ENCODE results near the gene DUOXA1. TPM values are rescaled to one million over a fixed set of nuclear protein-coding genes. Genes with fewer than 3 reads are reported as not detected.

Gene DUOXA1, protein sequence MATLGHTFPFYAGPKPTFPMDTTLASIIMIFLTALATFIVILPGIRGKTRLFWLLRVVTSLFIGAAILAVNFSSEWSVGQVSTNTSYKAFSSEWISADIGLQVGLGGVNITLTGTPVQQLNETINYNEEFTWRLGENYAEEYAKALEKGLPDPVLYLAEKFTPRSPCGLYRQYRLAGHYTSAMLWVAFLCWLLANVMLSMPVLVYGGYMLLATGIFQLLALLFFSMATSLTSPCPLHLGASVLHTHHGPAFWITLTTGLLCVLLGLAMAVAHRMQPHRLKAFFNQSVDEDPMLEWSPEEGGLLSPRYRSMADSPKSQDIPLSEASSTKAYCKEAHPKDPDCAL
- 0.73 TPM for total RNA-seq
- long read RNA-seq = 0 reads

DNA sequence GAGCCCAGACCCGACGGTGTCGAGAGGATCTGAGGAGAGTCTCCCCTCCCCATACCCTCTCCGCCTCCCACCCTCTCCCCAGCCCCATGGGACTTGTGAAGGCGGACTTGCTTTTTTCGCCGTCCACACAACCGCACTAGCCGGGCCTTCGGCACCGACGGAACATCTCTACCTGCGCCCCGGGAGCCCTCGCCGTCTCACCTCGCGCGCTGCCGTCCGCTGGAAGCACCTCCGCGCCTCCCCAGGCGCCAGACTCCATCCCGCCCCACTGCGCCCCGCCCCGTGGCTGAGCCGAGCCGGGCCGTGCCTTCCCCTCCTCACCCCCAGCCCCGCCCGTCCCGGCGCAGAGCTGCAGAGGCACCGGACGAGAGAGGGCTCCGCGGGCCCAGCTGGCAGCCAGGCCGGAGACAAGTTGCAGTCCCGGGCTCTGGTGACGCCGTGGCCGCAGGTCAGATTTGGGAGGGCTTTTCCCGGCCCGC is at the start of gene DUOXA1, which contains the start of gene DUOX1:
Gene DUOXA1 (minus strand): TSS at position 229 of the 479 bp plus-strand sequence. CDS start 6,865 bp downstream, outside the sequence.
Gene DUOX1 (plus strand): TSS at position 344 of the 479 bp plus-strand sequence. CDS start 1,973 bp downstream, outside the sequence.
- DNase-seq (ENCODE audit: low spot score) = no peak

DNA sequence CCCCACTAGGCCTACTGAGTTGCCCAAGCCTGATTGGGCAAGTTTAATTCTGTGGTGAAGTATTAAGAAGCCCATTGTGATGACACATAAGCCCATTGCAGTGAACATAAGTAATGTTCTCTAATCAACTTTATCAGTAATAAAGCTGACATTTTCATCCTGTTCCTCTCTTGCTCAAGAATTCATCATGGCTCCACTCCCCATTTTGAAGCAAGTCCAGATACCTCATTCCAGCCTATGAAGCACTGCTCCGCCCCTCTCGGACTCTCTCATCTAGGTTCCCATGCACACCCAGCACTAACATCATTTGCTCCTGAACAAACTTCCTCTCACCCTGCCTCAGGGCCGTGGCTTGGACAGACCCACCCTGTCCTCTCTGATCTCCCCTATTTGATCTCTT is 47.6 kb upstream of the DUOXA1 start:
- intact Hi-C loops (cut with DNase I) = no loop called here
- no peak for DNase-seq (ENCODE audit: low spot score)

More for the DNA sequence above, at the start of gene DUOXA1, which contains the start of gene DUOX1:
- intact Hi-C loops (cut with DNase I) = no loop called here

DNA sequence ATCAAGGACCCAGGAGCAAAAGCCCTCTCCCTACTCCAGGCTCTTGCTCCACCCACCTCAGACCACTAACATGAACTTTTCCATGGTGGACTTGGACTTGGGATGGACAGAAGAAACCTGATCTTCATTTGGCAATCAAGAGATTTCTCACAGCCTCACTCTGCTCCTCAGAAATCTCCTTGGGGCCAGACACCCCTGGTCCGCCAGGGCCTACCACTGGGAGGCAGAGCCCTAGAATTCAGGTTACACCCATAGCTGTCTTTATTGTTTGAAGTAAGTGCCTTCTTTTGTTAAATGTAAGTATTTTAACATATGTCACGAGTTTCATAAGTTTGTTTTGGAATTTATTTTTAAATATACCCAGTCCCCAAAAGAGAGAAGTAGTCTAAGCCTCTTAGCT is 44.9 kb upstream of the DUOXA1 start:
- no peak for DNase-seq (ENCODE audit: low spot score)
- intact Hi-C loops (cut with DNase I) = no loop called here

DNA sequence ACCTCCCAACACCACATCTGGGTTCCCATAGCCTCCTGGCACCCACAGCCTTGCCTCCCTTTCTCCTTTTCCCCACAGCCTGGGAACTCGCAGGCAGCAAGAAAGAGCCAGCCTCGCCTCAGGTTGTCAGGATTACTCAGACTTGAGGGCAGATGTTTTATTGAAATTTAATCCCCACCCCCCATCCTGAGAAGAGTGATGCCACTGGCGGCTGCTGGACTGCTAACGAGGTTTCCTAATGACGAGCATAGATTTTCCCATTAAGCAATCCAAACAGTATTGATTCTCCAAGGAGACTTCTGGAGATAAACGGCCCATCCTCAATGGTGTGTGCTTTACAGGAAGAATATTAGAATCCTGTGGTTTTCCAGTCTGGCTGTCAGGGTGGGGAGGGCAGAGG is 44.4 kb upstream of the DUOXA1 start:
- intact Hi-C loops (cut with DNase I) = no loop called here
- no peak for DNase-seq (ENCODE audit: low spot score)

DNA sequence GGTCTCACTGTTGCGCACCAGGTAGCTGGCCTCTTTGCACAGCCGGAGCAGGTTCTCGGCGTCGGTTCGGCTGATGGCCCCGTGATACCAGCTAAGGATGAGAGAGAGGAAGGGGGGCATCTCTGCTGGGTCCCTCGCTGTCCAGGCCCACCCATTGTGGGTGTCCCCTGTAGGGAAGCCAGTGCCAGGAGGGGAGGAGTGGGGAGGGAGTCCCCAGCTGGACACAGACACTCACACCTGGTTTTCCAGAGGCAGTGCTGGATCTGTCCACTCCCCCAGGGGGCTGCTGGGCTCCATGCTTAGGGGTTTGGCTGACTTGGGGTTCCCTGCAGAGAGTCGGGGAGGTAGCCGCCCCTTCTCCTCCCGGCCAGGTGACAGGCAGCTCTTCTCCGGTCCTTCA is 42.2 kb upstream of the DUOXA1 start:
- intact Hi-C loops (cut with DNase I) = no loop called here
- no peak for DNase-seq (ENCODE audit: low spot score)

DNA sequence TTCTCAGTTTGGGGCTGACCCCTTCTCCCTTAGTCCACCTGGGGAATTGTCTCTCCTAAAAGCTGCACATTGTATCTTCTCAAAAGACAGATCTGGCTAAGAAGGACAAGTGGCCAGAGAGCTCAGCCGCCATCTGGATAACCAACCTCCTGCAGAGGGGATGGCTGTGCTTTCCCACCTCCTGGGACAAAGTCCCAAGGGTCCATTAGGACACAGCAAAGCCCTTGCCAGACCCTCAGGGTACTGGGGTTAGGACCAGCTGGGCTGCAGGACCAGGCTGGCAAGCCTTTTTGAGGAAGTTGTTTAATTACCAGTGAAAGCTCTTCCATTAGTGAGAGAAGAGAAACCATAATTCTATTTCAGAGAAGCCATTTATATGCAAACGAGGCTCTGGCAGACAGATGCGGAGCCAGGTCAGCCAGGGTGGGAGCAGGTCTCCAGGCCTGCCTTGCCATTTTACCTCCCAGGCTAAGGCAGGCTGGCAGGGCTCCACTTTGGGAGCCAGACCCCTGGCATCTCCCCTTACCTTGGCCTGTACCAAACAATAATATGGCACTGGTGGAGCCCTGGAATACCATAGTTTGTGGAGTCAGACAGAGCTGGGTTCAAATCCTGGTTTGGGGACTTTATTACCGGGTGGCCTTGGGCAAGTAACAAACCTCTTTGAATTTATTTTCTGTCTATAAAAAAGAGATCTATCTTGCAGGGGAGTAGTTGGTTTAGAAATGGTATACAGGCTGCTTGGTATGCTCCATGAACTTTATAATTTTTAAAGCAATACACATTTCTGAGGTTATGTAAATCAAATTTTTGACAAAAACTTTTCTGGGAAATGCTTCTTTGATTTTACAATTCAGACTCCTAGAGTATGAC is 40.2 kb upstream of the DUOXA1 start:
- intact Hi-C loops (cut with DNase I) = no loop called here
- DNase-seq (ENCODE audit: low spot score) = no peak

DNA sequence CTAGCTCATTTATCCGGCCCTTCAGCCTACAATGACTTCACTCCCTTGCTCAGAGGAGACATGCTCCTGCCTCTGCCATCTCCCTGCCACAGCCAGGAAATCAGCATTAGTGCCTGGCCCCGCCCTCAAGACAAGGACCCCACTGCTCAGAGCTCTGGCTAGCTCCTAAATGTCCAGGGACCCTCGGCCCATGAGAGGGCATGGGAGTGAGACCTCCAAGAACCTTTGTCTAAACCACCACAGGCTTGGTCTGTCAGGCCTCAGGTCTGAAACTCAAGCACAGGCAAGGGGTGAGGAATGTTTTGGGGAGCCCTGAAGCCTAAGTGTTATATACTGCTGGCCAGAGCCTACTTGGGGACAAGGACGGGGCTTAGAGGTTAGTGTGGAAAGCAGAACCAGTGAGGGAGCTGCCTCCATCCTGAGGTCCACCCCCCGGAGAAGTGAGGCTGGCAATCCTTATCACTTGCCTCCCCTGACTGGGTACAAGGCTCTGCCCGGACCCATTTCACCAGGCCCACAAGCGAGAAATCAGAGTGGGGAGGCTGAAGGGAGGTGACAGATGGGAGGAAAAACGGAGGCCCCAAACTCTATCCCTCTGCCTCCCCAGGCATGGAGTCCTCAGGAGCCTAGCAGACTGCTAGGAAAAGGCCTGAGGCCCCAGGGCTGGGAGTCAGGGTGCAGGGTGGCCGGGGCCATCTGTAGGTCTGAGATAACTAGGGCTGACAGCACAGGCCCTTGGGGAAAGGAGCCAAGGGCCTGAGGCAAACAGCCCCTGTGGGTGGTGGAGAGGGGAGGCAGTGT is 39.3 kb upstream of the DUOXA1 start:
- no peak for DNase-seq (ENCODE audit: low spot score)
- intact Hi-C loops (cut with DNase I) = no loop called here

DNA sequence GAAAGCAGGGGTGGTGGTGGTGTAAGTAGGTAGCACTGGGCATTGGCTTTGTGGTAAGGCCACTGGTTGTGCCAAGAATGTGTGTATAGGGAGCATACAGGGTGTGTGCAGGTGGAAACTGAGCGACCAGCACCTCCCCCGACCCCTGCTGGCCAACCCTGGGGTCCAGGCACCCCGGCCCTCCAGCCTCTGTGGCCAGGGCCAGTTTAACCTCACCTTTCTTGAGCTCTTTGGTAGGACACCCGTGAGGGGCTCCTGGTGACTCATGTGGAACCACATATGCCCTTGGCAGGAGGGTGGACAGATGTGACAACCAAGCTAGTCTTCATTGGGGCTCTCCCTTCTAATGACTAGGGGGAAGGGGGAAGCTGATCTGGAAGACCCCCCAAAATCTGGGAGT is 38.6 kb upstream of the DUOXA1 start:
- intact Hi-C loops (cut with DNase I) = no loop called here
- DNase-seq (ENCODE audit: low spot score) = no peak

DNA sequence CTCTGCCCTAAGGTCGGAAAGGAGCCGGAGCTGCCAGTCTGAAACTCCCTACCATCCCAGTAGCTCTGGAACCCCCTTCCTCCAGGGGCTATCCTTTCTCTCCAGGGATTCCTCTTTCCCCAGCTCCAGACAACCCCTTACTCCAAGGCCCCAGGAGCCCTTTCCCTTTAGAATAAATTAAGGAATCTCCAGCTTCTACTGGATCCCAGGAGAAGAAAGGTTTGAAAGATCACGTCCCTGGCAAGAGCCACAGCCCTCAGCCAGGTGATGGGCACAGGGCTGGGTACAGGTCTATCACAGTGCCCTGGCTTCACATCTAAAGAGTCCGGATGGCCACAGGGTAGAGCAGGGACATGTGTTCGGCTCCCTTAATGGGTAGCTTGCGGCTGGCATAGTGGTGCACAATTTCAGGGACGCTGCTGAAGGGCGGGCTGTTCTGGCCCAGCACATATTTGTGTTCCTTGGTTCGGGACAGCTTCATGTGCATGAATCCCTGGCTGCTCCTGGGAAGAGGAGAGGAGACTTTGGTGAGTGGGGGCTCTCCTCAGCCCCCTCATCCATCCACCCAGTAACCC is 38.0 kb upstream of the DUOXA1 start:
- intact Hi-C loops (cut with DNase I) = loop anchor here (1.0 to 2.0 kb wide), 2 partner anchors 31 to 235 kb away; a partner anchor contains a TSS
- no peak for DNase-seq (ENCODE audit: low spot score)

DNA sequence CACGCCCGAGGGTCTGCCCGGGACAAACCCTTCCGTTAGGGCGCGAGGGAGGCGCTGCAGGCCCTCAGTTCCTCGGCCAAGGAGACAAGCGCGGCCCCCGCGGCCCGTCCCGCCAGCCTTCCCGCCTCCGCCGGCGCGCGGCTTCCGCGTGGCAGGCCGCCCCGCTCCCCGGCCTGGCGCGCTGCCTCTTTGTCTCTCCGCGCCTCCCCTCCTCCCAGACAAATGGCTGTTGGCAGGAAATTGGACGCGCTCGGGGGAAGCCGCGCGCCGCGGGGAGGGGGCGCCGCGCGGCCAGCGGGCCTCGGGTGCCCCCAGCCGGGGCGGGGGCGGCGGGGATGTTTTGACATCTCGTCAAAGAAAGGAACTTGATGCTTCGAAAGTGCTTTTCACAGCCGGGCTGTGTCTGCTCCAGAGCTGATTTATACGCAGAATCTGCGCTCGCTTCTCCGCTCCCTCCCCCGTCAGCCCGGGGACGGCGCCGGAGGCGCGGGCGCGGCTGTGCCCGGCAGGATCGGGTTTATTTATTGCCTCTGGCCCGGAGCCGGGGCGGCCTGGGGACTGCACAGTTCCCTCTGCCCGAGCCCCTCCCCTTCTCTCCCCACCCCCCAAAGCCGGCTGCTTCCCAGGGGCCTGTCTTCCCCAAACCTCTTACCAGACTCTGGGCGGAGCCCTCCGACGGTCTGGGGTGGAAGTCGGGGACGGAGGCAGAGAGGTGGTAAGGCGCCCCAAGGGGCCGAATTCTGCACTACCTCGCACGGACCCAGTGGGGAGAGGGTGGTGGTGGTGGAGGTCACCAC is 37.4 kb upstream of the DUOXA1 start:
- intact Hi-C loops (cut with DNase I) = loop anchor here (1.0 to 2.0 kb wide), 2 partner anchors 31 to 236 kb away; a partner anchor contains a TSS

DNA sequence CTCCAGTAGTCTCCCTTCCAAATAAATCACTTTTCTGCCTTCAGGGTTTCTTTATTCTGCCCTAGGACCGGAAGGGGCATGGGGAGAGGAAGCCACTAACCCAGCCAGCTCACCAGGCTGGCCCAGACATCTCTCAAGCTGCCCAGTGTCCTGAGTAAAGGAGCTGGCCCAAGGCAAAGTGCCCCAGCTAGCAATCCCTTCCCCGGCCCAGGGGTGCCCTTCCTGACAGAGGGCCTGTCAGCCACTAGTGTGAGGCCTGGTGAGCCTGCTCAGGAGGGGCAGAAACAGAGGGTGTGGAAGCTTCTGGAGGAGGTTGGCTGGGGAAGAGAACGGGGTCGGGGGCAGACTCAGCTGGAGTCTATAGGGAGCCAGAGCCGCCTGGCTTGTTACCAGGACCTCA is 35.9 kb upstream of the DUOXA1 start:
- intact Hi-C loops (cut with DNase I) = loop anchor here (2.0 kb wide), 1 partner anchor 291 kb away; no protein-coding TSS in a partner anchor
- no peak for DNase-seq (ENCODE audit: low spot score)

More for the DNA sequence above, 37.4 kb upstream of the DUOXA1 start:
- peak; percentile 93 for DNase-seq (ENCODE audit: low spot score)

DNA sequence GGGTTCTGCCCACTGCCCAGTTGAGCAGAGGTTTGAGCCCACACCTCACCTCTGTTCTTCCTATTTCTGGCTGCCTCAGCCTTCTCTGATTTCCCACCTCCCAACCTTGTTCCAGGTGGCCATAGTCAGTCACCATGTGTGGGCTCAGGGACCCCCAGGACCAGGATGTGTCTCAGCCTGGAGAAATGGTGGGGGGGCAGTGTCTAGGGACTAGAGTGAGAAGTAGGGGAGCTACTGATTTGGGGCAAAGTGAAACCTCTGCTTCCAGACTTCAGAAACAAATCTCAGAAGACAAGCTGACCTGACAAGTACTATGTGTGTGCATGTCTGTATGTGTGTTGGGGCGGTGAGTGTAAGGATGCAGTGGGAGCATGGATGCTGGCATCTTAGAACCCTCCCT is 35.2 kb upstream of the DUOXA1 start:
- intact Hi-C loops (cut with DNase I) = loop anchor here (2.0 kb wide), 1 partner anchor 292 kb away; no protein-coding TSS in a partner anchor
- no peak for DNase-seq (ENCODE audit: low spot score)

DNA sequence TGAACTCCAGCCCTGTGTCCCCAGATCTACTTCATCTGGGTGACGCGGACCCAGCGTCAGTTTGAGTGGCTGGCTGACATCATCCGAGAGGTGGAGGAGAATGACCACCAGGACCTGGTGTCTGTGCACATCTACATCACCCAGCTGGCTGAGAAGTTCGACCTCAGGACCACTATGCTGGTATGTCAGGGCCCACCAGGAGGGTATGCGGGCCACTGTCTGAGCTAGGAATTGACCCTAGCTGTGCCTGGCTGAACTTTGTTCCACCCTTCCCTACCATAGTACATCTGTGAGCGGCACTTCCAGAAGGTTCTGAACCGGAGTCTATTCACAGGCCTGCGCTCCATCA is 33.8 kb upstream of the DUOXA1 start:
- no peak for DNase-seq (ENCODE audit: low spot score)
- intact Hi-C loops (cut with DNase I) = no loop called here

DNA sequence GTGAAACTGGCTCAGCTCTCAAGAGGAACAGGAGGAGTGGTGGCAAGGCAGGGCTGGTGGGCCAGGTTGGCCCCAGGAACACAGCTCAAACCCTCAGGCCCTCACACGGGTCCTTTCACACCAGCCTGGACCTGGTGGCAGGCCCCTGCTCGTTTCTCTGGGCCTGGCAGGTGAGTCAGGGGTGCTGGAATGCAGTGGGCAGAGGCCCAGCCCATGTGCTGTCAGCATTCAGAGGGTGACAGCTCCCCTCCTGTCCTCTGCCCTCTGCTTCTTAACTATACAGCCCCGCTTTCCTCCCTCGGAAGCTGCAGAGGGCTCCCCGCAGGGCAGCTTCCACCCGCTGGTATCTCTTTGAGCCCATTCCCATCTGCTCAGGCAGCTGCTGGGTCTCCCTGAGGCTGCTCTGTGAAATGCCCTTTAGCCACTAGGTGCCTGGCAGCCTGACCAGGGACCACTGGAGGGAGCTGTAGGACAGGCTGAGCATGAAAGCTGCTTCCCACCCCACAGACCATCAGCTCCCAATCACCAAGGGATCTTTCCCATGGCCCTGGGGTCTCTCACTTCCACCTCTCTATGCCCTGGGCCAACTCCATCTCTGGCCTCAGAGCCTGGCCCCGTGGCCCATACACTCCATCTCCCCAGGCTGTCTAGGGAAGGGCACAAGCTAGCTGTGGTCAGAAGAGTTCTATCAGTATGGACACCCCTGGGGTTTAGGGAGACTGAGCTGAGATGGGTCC is 33.3 kb upstream of the DUOXA1 start:
- DNase-seq (ENCODE audit: low spot score) = peak; percentile 87
- intact Hi-C loops (cut with DNase I) = no loop called here

DNA sequence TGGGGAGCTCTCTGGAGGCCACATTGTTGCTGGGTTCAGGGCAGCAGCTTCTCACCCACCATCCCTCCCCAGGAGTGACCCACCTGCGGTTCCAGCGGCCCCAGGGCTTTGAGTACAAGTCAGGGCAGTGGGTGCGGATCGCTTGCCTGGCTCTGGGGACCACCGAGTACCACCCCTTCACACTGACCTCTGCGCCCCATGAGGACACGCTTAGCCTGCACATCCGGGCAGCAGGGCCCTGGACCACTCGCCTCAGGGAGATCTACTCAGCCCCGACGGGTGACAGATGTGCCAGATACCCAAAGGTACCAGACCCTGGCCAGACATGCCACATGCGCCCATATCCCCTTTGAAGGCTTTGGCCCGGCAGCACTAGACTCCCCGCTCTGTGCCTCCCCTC is 32.0 kb upstream of the DUOXA1 start:
- intact Hi-C loops (cut with DNase I) = no loop called here

DNA sequence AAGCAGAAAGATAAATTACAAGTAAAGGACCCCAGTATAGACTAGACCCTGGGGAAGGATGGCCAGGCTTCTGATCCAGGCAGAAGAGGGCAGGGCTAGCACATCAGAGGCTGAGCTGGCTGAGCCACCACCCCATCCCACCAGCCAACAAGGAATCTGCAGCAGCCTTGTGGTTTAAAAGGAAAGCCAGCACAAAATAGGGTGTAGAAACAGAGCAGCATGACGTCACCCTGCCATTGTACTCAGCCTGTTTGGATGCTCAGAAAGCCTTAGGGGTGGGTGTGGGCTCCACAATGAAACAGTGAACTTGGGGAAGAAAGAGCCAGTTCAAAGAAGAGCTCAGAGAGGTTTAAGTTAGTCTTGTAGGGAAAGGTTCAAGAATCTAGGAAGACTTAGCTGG is 28.3 kb upstream of the DUOXA1 start:
- no peak for DNase-seq (ENCODE audit: low spot score)
- intact Hi-C loops (cut with DNase I) = no loop called here

More for the DNA sequence above, 32.0 kb upstream of the DUOXA1 start:
- no peak for DNase-seq (ENCODE audit: low spot score)

DNA sequence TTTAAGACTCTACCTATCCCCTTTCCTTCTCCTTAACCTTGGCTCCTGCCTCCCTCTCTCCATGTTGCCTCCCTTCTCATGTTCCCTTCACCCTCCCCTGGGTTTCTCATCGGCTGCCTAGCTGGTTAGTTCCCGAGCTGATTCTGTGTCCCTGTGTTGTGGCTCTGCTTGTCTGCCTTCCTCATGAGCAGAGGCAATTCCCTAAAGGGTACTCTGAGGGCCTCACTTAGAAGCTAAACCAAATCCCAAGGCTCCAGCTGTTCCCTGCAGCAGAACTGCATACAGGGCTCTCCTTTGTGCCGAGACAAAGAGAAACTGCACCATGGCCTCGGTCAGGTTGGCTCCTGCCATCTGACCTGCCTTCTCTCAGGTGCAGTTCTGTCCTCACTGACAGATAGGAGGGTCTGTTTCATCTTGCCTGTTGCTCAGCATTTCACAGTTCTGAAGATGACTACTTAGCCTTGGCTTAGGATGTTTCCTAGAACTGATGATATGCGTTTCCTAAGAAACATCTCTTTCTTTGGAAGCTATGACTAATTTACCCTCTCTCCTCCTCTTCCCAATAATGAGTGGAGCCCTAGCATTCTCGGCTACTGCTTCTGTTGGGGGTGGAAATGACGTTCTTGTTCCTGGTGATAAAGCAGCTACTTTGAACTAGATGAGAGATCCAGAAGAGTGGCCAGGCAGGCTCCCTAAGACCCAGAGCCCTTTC is 27.2 kb upstream of the DUOXA1 start:
- DNase-seq (ENCODE audit: low spot score) = no peak
- intact Hi-C loops (cut with DNase I) = no loop called here
